NCI-H146 treated with DMSO at 0.1 percent for 48 hours (cell line): ENCODE data around the gene APP.

ENCODE experiments used
- DNase-seq: peaks from one replicate; lab custom pipeline; 2025; ENCODE audit not compliant: unreplicated experiment; lab: John Stamatoyannopoulos, UW

APP gene

GRCh38 chr21:25985990-25986389 is 184.6 kb downstream of the APP start:
- no peak for DNase-seq

GRCh38 chr21:25984538-25984937 is 186.0 kb downstream of the APP start:
- DNase-seq, result no peak

- no peak for DNase-seq
Observed at GRCh38 chr21:25983745-25984144, 186.8 kb downstream of the APP start.

GRCh38 chr21:25980710-25981109 is 189.9 kb downstream of the APP start:
- no peak for DNase-seq

- DNase-seq, result no peak
Observed at GRCh38 chr21:25979845-25980616, 190.5 kb downstream of the APP start.

- DNase-seq, result no peak
Observed at GRCh38 chr21:25977068-25977611, 193.4 kb downstream of the APP start.

GRCh38 chr21:25974964-25975363 is 195.6 kb downstream of the APP start:
- DNase-seq, result no peak

GRCh38 chr21:25970254-25970930 is 200.2 kb downstream of the APP start:
- no peak for DNase-seq

- DNase-seq, result no peak
Observed at GRCh38 chr21:25967901-25968438, 202.6 kb downstream of the APP start.

- DNase-seq, result no peak
Observed at GRCh38 chr21:25967181-25967900, 203.2 kb downstream of the APP start.

- DNase-seq, result no peak
Observed at GRCh38 chr21:25965951-25966707, 204.4 kb downstream of the APP start.

GRCh38 chr21:25964926-25965325 is 205.6 kb downstream of the APP start:
- no peak for DNase-seq

GRCh38 chr21:25964015-25964414 is 206.6 kb downstream of the APP start:
- no peak for DNase-seq

GRCh38 chr21:25963181-25963580 is 207.4 kb downstream of the APP start:
- no peak for DNase-seq

- DNase-seq, result no peak
Observed at GRCh38 chr21:25961042-25961441, 209.5 kb downstream of the APP start.

GRCh38 chr21:25960402-25960801 is 210.2 kb downstream of the APP start:
- no peak for DNase-seq

- no peak for DNase-seq
Observed at GRCh38 chr21:25959799-25960198, 210.8 kb downstream of the APP start.

GRCh38 chr21:25956993-25957714 is 213.4 kb downstream of the APP start:
- no peak for DNase-seq

GRCh38 chr21:25955646-25956045 is 214.9 kb downstream of the APP start:
- no peak for DNase-seq

GRCh38 chr21:25953659-25954058 is 216.9 kb downstream of the APP start:
- no peak for DNase-seq
